Right lobe of liver (tissue), 4 donors: ENCODE results near the gene TOM1L2.

Experiments used
- POLR2A ChIP-seq: fragments of 450-650 bp; IDR thresholded peaks from one replicate; pipeline ENCODE4 v1.6.1; 2017; ENCODE audit warnings: antibody characterized with exemption, mild to moderate bottlenecking
- TF ChIP-seq, protein P1 (sequence below), 4 donors: fragments of 200-600 bp in 3 of 4; fragments of 450-650 bp in 1 of 4; IDR thresholded peaks; one replicate each; pipeline versions ENCODE4 v1.5.1 to v1.8.0; 2016 to 2022; ENCODE audit warnings: antibody characterized with exemption in 4 of 4, mild to moderate bottlenecking in 2 of 4
- donor health status: DM: no; HTN: no; CAD: no.
- donor health status: DM: no; HTN: no; CAD: no.
- donor health status: DM: no; HTN: yes; CAD: no.

DNA sequence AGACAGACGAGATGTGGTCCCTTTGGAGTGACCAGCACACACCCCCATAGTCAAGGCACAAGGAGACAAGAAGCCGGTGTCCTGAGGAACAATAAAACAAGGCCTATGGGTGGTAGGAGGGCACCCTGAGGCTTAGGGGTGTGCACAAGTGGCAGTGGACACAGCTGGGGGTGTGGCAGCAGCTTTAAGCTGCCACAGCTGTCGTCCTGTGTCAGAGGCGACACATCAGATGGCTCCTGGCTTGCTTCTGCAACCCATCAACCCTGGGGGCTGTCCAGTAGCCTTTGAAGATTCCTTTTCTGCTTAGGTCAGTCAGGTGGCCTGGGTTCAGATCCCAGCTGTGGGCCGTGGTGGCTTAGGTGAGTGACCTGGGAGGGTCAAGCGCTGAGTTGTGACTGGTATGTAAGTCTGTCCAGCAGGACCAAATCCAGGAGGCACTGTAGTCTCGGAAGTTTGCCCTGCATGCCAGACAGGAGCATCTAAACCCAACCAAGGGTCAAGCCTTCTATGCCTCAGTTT, 16.3 kb upstream of the TOM1L2 start:
- no peak for TF ChIP-seq POLR2A
- TF ChIP-seq, protein P1, sequence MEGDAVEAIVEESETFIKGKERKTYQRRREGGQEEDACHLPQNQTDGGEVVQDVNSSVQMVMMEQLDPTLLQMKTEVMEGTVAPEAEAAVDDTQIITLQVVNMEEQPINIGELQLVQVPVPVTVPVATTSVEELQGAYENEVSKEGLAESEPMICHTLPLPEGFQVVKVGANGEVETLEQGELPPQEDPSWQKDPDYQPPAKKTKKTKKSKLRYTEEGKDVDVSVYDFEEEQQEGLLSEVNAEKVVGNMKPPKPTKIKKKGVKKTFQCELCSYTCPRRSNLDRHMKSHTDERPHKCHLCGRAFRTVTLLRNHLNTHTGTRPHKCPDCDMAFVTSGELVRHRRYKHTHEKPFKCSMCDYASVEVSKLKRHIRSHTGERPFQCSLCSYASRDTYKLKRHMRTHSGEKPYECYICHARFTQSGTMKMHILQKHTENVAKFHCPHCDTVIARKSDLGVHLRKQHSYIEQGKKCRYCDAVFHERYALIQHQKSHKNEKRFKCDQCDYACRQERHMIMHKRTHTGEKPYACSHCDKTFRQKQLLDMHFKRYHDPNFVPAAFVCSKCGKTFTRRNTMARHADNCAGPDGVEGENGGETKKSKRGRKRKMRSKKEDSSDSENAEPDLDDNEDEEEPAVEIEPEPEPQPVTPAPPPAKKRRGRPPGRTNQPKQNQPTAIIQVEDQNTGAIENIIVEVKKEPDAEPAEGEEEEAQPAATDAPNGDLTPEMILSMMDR (IDR thresholded peaks at IDR 0.05), result no peak
